ENCODE results near the gene GABRG3. TPM values are rescaled to one million over a fixed set of nuclear protein-coding genes. Genes with fewer than 3 reads are reported as not detected.

Gene GABRG3
- total and polyA plus RNA-seq, 9 of the 15 experiments (the other 6 are each of a cell fraction or from before 2014, with no cell fraction given) = 4.0 to 15.1 (median 11.2) TPM

DNA sequence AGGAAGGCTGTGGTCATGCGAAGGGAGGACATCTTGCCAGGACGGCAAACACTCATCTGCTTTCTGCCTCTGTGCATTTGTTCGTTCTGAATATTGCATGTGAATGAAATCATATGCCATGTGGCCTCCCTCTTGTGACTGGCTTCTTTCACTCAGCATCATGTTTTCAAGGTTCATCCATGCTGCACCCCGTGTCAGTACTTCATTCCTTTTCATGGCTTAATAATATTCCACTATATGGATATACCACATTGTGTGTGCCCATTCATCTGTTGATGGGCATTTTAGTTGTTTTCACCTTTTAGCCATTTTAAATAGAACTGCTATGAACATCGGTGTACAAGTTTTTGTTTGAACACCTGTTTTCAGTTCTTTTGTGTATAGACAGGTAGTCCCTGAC is 118.7 kb downstream of the GABRG3 start (continued):
- TF ChIP-seq, protein P1, sequence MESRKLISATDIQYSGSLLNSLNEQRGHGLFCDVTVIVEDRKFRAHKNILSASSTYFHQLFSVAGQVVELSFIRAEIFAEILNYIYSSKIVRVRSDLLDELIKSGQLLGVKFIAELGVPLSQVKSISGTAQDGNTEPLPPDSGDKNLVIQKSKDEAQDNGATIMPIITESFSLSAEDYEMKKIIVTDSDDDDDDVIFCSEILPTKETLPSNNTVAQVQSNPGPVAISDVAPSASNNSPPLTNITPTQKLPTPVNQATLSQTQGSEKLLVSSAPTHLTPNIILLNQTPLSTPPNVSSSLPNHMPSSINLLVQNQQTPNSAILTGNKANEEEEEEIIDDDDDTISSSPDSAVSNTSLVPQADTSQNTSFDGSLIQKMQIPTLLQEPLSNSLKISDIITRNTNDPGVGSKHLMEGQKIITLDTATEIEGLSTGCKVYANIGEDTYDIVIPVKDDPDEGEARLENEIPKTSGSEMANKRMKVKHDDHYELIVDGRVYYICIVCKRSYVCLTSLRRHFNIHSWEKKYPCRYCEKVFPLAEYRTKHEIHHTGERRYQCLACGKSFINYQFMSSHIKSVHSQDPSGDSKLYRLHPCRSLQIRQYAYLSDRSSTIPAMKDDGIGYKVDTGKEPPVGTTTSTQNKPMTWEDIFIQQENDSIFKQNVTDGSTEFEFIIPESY (CRISPR knock-in tag; IDR thresholded peaks at IDR 0.05) = no peak
- TF ChIP-seq ZNF239 (CRISPR knock-in tag; IDR thresholded peaks at IDR 0.05) (peak; percentile 45; the same call in 1 of the 2 replicates), TRIM28 (IDR thresholded peaks at IDR 0.05) (0 out of 2 replicates have a peak, but pooled peaks have one; percentile 41), SMC3 (conservative IDR thresholded peaks at IDR 0.05; ENCODE audit: insufficient read depth, low read depth, low read length) (no peak), PTBP1 (IDR thresholded peaks at IDR 0.05; ENCODE audit: low read depth, low read length) (no peak), ZNF146 (CRISPR knock-in tag; IDR thresholded peaks at IDR 0.05; ENCODE audit: unreplicated experiment) (peak; percentile 100), SAFB2 (IDR thresholded peaks at IDR 0.05; ENCODE audit: borderline replicate concordance, low read depth, low read length, severe bottlenecking) (no peak), ZNF24 (IDR thresholded peaks at IDR 0.05) (peak; percentile 89), RBM25 (IDR thresholded peaks at IDR 0.05; ENCODE audit: low read depth, low read length, severe bottlenecking) (peak; percentile 90), NONO (IDR thresholded peaks at IDR 0.05; ENCODE audit: low read depth in 2 of 2, low read length in 1 of 2) (no peak), TCF7L2 (IDR thresholded peaks at IDR 0.05; ENCODE audit: low read depth, low read length) (no peak), ZNF830 (CRISPR knock-in tag; IDR thresholded peaks at IDR 0.05) (no peak), TRIM24 (IDR thresholded peaks at IDR 0.05) (peak; percentile 41 to 58; a peak in 3 of 4 replicates), HDAC6 (IDR thresholded peaks at IDR 0.05; ENCODE audit: low read depth, low read length) (no peak), ZNF280B (CRISPR knock-in tag; IDR thresholded peaks at IDR 0.05) (no peak)

Measured in K562 (cell line).